LNCaP clone FGC (cell line): ENCODE results near the gene MINPP1.

Source experiments
- DNase-seq: peaks from one replicate; pipeline ENCODE4 v3.0.0-alpha.2; 2011; ENCODE audit warnings: low read depth
- H3K4me3 ChIP-seq: 2 replicates; pipeline ENCODE4 v1.5.1; 2011; ENCODE audit warnings: mild to moderate bottlenecking, low read depth, low read length, control low read depth
- TF ChIP-seq, protein P1 (sequence below): IDR thresholded peaks from 2 replicates; pipeline ENCODE4 v1.5.1; 2012; ENCODE audit warnings: mild to moderate bottlenecking; ENCODE audit not compliant: control insufficient read depth, insufficient read depth; ENCODE audit errors: extremely low read depth

MINPP1 gene

DNA sequence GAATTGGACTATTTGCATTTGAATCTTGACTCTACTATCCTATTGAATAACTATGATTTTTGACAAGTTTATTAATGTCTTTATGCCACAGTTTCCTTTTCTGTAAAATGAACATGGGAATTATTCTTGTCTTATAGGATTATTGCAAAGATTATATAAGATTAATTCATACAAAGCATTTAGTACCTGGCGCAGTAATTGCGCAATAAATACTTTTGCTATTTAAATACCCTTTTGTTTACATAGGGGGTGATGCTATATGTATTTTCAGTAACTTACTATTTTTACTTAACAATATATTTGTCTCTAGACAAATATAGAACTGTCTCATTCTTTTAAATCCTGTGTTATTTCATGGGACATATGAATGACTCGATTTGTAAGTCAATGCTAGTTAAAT lies 5.3 kb downstream of the MINPP1 start:
- no peak overlapping the region for H3K4me3 ChIP-seq
- DNase-seq = no peak
- TF ChIP-seq, protein P1, sequence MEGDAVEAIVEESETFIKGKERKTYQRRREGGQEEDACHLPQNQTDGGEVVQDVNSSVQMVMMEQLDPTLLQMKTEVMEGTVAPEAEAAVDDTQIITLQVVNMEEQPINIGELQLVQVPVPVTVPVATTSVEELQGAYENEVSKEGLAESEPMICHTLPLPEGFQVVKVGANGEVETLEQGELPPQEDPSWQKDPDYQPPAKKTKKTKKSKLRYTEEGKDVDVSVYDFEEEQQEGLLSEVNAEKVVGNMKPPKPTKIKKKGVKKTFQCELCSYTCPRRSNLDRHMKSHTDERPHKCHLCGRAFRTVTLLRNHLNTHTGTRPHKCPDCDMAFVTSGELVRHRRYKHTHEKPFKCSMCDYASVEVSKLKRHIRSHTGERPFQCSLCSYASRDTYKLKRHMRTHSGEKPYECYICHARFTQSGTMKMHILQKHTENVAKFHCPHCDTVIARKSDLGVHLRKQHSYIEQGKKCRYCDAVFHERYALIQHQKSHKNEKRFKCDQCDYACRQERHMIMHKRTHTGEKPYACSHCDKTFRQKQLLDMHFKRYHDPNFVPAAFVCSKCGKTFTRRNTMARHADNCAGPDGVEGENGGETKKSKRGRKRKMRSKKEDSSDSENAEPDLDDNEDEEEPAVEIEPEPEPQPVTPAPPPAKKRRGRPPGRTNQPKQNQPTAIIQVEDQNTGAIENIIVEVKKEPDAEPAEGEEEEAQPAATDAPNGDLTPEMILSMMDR = no peak

- DNase-seq = no peak
- H3K4me3 ChIP-seq = no peak overlapping the region
- TF ChIP-seq, protein P1 = no peak
Observed at GRCh38 chr10:87511526-87511925, 6.8 kb downstream of the MINPP1 start.

DNA sequence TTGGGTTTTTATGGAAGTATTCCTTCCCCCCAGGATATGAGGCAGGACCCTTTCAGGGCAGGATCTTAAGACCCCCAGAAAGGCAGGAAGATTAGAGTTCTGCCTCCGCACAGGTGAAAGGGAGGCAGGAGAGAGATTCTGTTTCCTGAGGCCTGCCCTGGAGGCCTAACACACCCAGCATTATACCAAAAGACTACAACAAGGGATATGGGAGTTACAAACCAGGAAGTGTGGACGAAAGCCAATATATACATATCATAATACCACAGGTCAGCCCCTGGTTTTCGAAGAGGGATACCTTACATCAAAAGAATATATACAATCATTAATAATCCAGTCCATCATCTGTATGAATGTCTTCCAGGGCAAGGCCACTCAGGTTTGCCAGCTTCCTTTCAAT lies 14.2 kb downstream of the MINPP1 start:
- TF ChIP-seq, protein P1 = no peak
- H3K4me3 ChIP-seq = no peak overlapping the region
- DNase-seq = no peak

GRCh38 chr10:87519582-87519981 lies 14.9 kb downstream of the MINPP1 start:
- no peak for DNase-seq
- TF ChIP-seq, protein P1 = no peak
- no peak overlapping the region for H3K4me3 ChIP-seq

DNA sequence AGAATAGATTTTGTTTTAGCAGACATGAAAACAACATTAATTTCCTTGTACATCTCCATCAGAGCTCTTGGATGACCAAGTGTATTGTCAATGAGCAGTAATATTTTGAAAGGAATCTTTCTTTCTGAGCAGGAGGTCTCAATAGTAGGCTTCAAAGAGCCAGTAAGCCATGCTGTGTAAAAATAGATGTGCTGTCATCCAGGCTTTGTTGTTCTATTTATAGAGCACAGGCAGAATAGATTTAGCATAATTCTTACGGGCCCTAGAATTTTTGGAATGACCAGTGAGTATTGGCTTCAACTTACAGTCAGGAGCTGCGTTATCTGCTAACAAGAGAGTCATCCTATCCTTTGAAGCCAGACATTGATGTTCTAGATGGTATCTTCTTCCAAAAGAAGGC lies 19.0 kb downstream of the MINPP1 start:
- H3K4me3 ChIP-seq = no peak overlapping the region
- no peak for DNase-seq
- TF ChIP-seq, protein P1 = no peak

DNA sequence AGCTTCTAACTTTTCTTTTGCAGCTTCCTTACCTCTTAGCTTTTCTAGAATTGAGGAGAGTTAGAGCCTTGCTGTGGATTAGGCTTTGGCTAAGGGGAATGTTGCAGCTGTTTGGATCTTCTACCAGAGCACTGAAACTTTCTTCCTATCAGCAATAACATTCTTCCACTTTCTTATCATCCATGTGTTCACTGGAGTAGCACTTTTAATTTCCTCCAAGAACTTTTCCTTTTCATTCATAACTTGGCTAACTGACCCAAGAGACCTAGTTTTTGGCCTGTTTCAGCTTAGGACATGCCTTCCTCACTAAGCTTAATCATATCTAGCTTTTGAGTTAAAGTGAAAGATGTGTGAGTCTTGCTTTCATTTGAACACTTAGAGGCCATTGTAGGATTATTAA lies 19.6 kb downstream of the MINPP1 start:
- DNase-seq = no peak
- H3K4me3 ChIP-seq = no peak overlapping the region
- TF ChIP-seq, protein P1 = no peak

DNA sequence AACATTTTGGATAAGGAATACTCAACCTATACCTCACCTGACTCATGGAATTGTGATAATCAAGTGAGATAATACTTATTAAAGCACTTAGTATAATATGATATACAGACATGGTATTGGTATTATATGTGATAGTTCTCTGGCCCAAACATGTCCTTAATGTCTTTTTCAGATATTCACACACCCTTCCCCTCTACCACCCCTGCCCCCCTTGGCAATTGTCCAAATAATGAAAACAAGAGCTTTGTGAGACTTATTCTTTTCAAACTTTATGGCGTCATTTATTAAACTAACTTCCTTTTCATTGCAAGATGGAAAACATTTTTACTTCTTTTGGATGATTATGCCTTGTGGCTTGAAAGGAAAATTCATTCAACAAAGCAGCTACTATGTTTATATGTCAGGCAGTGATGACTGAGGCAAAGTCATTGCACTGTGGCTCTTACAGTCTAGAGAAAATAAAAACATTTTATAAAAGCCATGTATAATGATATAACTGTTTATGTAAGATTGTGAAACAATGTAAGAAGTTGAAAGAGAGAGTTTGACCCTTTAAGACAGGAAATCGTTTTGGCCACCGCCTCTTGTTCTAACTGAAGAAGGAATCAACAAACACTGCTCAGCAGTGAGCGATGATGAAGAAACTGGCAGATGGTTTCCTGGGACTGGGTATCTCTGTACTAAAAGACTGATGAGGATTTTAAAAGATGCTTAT lies 27.4 kb downstream of the MINPP1 start:
- no peak overlapping the region for H3K4me3 ChIP-seq
- TF ChIP-seq, protein P1 = no peak
- no peak for DNase-seq
